GM10847 (cell line): Measurements from ENCODE around the gene MYL1.

Source experiments
- POLR2A ChIP-seq: IDR thresholded peaks from 2 replicates; pipeline ENCODE4 v1.6.1; 2011; ENCODE audit not compliant: insufficient read length; ENCODE audit errors: extremely low read depth

MYL1 gene

DNA sequence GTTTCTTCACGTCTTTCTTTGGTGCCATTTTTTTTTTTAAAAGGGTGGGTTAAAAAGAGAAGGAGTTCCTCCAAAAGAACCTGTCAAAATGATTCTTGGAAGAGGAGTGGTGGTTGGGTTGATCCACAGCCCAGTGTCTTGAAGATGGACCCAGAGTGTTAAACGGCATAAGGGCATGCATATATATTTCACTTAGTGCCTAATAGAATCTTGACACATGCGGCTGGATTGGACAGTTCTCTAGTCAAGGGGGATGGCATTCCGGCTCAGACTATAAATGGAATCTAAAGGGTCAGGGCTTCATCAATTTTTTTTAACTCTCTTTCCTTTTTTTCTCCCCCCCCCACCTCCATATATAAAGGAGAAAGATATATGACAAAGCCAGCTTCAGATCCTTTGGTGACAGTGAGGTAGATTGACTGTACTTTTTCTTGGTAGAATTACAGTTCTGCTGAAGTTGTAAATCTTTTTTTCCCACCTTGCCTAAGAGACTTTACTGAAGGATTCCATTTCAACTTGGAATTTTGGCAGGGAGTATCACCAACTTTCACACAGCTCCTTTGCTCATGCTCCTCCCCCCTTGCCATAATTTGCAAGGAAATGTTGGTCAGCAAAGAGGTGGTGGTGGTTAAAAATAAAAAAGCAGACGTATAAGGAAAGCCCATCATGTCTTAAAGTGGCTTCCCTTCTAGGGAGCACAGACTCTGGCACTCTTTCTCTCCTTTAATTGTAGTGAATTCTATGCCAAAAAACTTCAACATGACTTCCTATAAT is at the start of gene MYL1:
Gene MYL1, minus strand, starts transcription at position 160 of the 774 bp plus-strand sequence. Its CDS starts 132 bp downstream, at position 28.
- TF ChIP-seq POLR2A = no peak

DNA sequence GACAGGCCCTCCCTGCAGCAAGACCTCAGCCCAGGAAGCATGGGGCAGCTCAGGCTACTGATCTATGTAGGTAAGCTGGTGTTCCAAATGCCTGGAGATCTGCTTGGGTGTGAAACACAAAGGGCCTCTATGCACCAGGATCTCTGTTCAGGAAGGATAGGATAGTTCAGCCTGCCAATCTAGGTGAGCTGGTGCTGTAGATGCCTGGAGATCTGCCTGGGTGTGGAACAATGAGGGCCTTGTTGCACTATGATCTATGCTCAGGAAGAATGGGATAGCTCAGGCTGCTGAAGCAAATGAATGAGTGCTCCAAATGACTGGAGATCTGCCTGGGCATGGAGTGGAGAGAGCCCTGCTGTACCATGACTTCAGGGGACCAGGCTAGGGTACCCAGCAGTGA is 48.9 kb upstream of the MYL1 start:
- TF ChIP-seq POLR2A = no peak

DNA sequence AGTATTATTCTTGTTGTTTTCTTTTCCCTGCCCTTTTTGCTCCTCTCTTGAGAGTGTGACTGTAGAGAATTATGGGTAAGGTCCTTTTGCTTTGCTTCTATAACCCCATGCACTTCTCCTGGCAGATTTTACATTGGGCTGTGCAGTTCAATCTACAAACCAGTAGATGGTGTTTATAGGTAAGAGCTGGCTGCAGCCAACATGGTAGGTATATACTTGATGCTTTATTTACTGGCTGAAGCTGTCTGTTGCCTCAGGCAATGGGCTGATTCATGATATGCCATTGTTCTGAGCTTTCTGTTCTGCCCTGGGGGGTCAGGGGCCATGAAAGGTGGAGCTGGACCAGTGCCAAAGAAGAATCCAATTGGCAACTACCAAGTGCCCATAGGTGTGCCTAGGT is 48.3 kb upstream of the MYL1 start:
- no peak for TF ChIP-seq POLR2A

DNA sequence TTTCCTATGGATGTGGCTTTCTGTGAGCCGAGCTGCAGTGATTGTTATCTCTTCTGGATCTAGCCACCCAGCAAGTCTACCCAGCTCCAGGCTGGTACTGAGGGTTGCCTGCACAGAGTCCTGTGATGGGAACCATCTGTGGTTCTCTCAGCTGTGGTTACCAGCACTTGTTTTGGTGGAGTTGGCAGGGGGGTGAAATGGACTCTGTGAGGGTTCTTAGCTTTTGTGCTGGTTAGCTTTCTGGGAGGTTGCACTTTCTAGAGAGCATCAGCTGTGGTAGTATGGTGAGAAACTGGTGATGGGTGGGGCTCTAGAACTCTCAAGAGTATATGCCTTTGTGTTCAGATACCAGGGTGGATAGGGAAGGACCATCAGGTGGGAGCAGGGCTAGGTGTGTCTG is 45.4 kb upstream of the MYL1 start:
- TF ChIP-seq POLR2A = no peak

DNA sequence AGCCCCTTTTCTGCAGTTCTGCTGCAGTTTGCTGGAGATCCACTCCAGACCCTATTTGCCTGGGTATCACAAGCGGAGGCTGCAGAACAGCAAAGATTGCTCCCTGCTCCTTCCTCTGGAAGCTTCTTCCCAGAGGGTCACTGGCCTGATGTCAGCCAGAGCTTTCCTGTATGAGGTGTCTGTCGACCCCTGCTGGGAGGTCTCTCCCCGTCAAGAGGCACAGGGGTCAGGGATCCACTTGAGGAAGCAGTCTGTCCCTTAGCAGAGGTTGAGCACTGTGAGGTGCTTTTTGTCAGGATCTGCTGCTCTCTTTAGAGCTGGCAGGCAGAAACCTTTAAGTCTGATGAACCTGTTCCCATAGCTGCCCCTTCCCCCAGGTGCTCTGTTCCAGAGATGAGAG is 42.0 kb upstream of the MYL1 start:
- no peak for TF ChIP-seq POLR2A

DNA sequence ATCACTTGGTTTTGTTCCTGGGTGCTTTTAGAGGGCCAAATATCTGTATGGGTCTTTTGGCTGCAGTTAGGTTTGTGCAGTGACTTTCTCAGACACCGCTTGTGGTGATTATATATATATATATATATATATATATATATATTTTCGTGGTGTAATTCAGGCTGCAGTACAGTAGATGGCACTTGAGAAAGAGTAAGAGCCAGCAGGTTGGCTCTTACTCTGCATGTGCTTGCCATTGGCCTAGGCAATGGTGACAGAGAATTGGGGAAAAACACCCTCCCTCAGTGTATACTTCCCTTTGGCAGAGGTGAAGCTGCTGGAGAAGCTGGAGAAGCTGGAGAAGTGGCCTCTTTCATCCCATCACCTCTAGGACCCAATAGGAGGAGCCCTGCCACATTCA is 22.2 kb upstream of the MYL1 start:
- no peak for TF ChIP-seq POLR2A

DNA sequence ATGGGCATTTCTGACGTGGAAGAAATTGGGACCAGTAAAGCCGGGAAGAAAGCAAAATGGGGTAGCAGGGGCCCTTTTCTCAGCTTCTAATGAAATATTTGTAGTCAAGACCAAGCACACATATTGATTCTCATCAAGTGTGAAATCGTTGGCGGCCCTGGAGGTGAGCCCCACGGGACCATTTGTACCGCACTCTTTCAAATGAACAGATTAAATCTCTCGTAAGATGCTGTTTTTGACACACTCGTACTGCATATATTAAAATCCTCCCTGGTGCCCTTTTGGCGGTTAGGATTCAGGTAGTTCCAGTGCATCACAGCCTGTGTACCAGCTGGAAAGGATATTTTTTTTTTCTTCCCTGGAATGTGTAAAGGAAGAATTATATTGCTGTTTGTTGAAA is 9.9 kb upstream of the MYL1 start:
- TF ChIP-seq POLR2A = no peak

DNA sequence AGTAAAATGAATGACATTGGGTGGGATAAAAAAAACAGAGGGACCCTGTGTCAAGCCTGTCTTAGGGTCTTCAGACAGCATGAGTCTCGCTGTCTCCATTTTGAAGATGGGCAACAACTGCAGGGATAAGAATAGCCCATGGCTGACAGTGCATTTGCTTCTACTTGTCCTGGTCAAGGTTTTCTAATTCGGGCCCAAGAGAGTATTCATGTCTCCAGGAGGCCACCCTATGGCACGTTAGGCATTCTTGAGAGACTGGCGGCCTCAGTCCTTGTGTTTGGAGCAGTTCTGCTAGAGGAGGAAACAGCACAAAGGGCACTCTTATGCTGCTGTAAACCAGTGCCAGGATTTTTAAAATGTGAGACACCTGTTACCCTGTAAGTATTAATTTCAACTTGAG is 9.5 kb upstream of the MYL1 start:
- no peak for TF ChIP-seq POLR2A

DNA sequence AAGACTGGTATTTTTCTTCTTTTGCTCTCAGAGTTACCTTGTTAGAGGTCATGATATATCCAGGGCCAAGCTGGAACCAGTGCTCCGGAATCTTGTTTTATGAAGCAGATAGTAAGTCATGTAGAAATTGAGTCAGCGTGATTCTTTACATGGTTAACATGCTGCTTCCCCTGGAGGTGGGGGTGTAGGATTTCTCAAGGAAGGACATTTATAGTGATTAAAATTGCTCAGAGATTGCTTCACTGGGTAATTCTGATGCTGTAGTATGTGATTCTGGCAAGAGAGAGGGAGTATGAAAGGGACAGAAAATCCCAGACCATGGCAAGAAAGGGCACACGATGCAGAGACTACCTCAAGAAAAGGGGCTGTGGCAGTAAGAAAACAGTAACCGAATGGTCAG is 8.0 kb upstream of the MYL1 start:
- TF ChIP-seq POLR2A = no peak

DNA sequence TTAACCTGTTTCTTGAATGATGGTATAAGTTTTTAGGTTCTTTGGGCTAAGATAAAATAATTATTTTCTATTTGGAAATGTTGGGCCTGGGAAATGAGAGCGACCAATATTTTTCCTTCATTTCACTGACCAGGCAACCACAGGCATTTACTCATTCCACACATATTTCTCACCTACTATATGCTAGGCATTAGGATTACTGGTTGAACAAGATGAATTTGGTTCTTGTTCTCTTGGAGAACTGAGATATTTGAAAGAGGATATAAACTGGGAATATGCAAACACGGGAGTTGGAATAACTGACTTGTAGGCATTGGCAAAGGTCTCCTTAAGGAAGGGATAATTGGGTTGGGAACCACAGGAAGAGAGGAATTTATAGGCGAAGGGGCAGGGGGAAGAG is 3.9 kb upstream of the MYL1 start:
- TF ChIP-seq POLR2A = no peak

DNA sequence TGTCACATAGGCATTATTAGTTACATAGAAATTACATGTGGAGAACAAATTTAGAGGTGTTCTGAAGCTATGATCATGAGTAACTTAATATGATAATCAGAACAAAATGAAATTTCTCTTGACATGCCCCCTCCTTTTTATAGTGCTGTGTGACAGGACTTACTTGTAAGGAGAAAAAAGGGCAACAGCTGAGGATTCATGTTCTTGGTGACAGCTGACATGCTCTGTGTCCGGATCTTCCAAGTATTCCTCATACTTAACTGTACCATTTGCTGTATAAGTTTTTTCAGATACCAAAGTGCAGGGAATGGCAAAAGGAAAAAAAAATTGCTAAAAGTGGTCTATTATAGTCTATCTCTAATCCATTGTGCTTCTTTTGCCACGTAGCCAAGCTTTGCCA is 3.5 kb upstream of the MYL1 start:
- TF ChIP-seq POLR2A = no peak

DNA sequence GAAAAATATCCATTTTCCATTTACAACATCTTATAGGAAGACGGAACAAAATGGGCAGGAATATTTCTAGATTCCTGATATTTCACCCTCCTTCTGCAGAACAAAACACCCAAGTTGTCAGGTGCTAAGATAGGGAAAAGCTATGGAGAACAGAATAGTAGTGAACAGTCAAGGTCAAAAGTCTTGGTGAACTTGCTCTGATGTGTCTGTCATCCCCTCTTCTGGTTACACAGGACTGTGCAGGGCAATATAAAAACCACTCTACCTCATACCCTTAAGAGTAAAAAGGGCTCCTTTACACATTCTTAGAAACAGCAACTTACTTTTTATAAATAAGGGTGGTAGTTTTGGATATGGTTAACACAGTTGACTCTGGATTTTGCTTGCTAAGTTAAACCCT is 4.4 kb downstream of the MYL1 start:
- no peak for TF ChIP-seq POLR2A

DNA sequence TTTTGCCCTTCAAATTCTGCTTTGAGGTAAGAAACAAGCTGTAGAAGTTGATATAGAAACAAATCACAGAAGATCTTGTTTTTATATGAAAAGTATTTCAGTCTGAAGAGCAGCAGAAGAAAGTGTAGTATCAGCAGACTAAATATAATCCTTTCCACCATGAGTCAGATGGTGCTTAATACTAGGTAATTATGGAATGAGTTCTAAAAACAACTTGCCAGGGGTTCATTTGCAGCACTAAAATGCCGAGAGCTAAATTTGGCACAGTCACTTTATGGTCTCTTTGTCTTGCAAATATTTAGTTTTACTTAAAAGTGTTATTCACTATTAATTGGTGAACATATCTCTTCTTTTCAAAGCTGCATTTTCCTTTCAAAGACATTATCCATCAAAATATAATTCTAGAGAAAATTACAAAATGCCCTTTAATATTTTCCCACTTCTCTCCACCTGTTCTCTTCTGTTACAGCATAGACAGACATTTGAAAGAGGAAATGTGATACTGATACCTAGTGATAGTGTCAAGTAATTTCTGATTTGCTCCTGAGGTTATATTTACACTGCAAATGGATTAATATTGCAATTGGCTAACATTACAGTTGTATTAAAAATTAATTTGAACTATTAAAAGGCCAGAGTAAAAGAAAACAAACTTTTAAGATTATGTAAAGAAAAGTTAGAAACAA is 5.3 kb downstream of the MYL1 start:
- TF ChIP-seq POLR2A = no peak

DNA sequence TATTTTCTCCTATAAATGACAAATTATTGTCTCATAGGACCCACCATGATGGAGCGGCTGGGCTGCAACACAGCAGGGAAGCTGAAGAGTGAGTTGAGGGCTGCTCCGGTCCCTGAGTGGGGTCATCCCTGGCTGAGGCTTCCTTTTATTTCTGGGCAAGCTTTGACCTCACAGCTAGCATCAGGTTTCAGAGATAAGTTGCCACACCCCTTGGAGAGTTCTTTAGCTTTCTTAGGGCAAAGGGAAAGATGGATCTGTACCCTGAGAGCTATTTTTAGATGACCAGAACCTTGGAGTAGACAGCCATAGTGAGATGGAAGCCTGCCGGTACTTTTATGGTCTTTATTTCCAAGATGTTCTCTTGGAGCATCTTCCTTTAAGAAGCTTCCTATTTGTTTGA is 11.5 kb downstream of the MYL1 start:
- TF ChIP-seq POLR2A = no peak

DNA sequence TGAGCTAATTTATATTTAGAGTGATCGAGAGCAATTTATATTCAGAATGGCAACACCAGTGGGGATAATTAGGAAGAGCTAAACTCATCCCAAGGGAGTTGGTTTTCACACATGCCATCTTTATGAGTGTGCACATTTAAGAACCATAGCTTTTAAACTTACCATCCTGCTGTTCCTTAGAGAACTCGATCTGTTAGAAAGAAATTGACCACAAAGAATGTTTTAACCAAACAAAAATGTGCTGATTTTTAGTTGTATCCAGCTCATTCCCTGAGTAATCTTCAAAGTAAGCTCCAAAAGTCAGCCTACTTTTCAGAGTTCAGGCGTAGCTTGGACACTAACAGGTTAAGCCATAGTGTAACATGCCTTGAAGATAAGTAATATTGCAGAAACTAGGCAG is 12.6 kb downstream of the MYL1 start:
- TF ChIP-seq POLR2A = no peak

DNA sequence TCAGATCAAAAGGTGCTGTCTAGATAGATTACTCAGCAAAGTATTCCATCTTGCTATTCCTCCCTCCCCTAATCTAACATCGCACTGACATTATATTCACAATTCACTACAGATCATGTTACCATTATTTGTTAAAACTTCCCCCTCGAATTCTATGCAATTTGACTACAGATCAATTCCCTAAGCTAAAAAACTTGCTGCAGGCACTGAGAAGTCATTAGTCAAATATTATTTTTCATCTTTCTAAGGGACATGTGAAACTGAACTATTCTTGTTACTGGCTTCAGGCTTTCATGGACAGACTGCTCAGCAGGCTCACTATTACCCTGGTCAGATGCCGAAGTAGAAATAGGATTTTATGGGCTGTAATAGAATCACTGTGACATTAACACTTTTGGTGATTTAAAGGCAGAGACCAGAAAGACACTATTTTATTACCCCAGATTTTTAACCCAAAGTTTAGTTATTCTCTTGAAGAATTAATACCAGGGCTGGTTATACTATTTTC is 15.1 kb downstream of the MYL1 start:
- TF ChIP-seq POLR2A = no peak
